GM23338 (cell line): Measurements from ENCODE around the gene HDAC9. TPM values are rescaled to one million over a fixed set of nuclear protein-coding genes. Genes with fewer than 3 reads are reported as not detected.

Source experiments
- ATAC-seq: fragments of 200-7000 bp; cut with Tn5 transposase; 3 replicates; pipeline ENCODE4 v1.9.1; 2020
- DNase-seq: peaks from one replicate; pipeline ENCODE4 v3.0.0-alpha.2; 2015; ENCODE audit warnings: low spot score
- H2AFZ ChIP-seq: fragments of 200-600 bp; sonication (generic); 2 replicates; pipeline ENCODE4 v1.8.0; 2016; ENCODE audit warnings: antibody characterized with exemption, mild to moderate bottlenecking, moderate library complexity
- H3F3A ChIP-seq: fragments of 200-600 bp; sonication (generic); replicated peaks from 2 replicates; pipeline ENCODE4 v1.8.0; 2017; ENCODE audit warnings: antibody characterized with exemption, mixed run types, low read depth
- H3K27ac ChIP-seq: fragments of 200-600 bp; sonication (generic); 2 replicates; pipeline ENCODE4 v1.6.1; 2016; ENCODE audit warnings: low read depth
- H3K27me3 ChIP-seq: fragments of 200-600 bp; sonication (generic); 2 replicates; pipeline ENCODE4 v1.8.0; 2016; ENCODE audit warnings: mild to moderate bottlenecking, mixed run types, moderate library complexity; ENCODE audit not compliant: insufficient read depth
- H3K36me3 ChIP-seq: fragments of 200-600 bp; sonication (generic); 2 replicates; pipeline ENCODE4 v1.8.0; 2016; ENCODE audit warnings: mild to moderate bottlenecking; ENCODE audit not compliant: insufficient read depth
- H3K4me1 ChIP-seq: fragments of 200-600 bp; sonication (generic); 2 replicates; pipeline ENCODE4 v1.8.0; 2016; ENCODE audit warnings: mild to moderate bottlenecking, moderate library complexity; ENCODE audit not compliant: insufficient read depth
- H3K4me2 ChIP-seq: fragments of 200-600 bp; sonication (generic); 2 replicates; pipeline ENCODE4 v1.7.1; 2017; ENCODE audit warnings: mixed run types
- H3K4me3 ChIP-seq: fragments of 200-600 bp; sonication (generic); 2 replicates; pipeline ENCODE4 v1.6.1; 2016; ENCODE audit warnings: mixed run types
- H3K79me2 ChIP-seq: fragments of 200-600 bp; sonication (generic); replicated peaks from 2 replicates; pipeline ENCODE4 v1.8.0; 2017; ENCODE audit warnings: mild to moderate bottlenecking; ENCODE audit not compliant: insufficient read depth
- H3K9me2 ChIP-seq: fragments of 200-600 bp; sonication (generic); 2 replicates; pipeline ENCODE4 v1.8.0; 2017; ENCODE audit not compliant: insufficient read depth
- H4K20me1 ChIP-seq: fragments of 200-600 bp; sonication (generic); replicated peaks from 2 replicates; pipeline ENCODE4 v1.8.0; 2017; ENCODE audit warnings: mild to moderate bottlenecking; ENCODE audit not compliant: insufficient read depth
- H3K27ac Mint-ChIP-seq: 2 replicates; pipeline ENCODE4 v1.8.0; 2020; ENCODE audit warnings: inconsistent platforms, mild to moderate bottlenecking, moderate library complexity, mixed read lengths
- H3K27me3 Mint-ChIP-seq: 3 replicates; pipeline ENCODE4 v1.8.0; 2022; ENCODE audit warnings: low read depth, mild to moderate bottlenecking, moderate library complexity, mixed read lengths, inconsistent platforms; ENCODE audit not compliant: insufficient read depth, poor library complexity
- H3K36me3 Mint-ChIP-seq: 3 replicates; pipeline ENCODE4 v1.8.0; 2021; ENCODE audit warnings: low read depth, mild to moderate bottlenecking, inconsistent platforms, moderate library complexity, mixed read lengths
- H3K4me1 Mint-ChIP-seq: 3 replicates; pipeline ENCODE4 v1.8.0; 2020; ENCODE audit warnings: mild to moderate bottlenecking, inconsistent platforms, mixed read lengths
- H3K4me3 Mint-ChIP-seq: 3 replicates; pipeline ENCODE4 v1.8.0; 2021; ENCODE audit warnings: moderate library complexity, mild to moderate bottlenecking, inconsistent platforms, mixed read lengths
- H3K9me3 Mint-ChIP-seq: 3 replicates; pipeline ENCODE4 v1.8.0; 2020; ENCODE audit warnings: moderate library complexity, mild to moderate bottlenecking, inconsistent platforms, mixed read lengths
- CREB1 ChIP-seq: fragments of 250-450 bp; sonication (Bioruptor Pico); IDR thresholded peaks from 2 replicates; pipeline ENCODE4 v1.5.0; 2020; ENCODE audit warnings: low read depth, mild to moderate bottlenecking, moderate library complexity
- CTCF ChIP-seq, 2 experiments: fragments of 200-600 bp in 1 of 2; sonication (generic) in 1 of 2; conservative IDR thresholded peaks; 2 replicates each; pipeline versions ENCODE4 v1.5.1 to v1.6.1; 2016 to 2017; ENCODE audit warnings: antibody characterized with exemption in 2 of 2, low read depth in 2 of 2, mild to moderate bottlenecking in 2 of 2, moderate library complexity in 1 of 2
- EZH2 ChIP-seq: fragments of 200-600 bp; sonication (generic); IDR thresholded peaks from one replicate; pipeline ENCODE4 v1.8.0; 2017; ENCODE audit warnings: antibody characterized with exemption, mild to moderate bottlenecking, low read depth; ENCODE audit not compliant: unreplicated experiment
- EZH2phosphoT487 ChIP-seq: fragments of 200-600 bp; sonication (generic); IDR thresholded peaks from one replicate; pipeline ENCODE4 v1.8.1; 2018; ENCODE audit warnings: antibody characterized with exemption; ENCODE audit not compliant: unreplicated experiment
- JUNB ChIP-seq: IDR thresholded peaks from one replicate; pipeline ENCODE4 v1.6.1; 2016; ENCODE audit warnings: antibody characterized with exemption; ENCODE audit not compliant: unreplicated experiment
- NANOG ChIP-seq: IDR thresholded peaks from 2 replicates; pipeline ENCODE4 v1.6.1; 2016; ENCODE audit warnings: antibody characterized with exemption, borderline replicate concordance
- POLR2AphosphoS5 ChIP-seq: IDR thresholded peaks from 2 replicates; pipeline ENCODE4 v1.6.1; 2016; ENCODE audit warnings: antibody characterized with exemption, low read depth
- STAT1 ChIP-seq: IDR thresholded peaks from one replicate; pipeline ENCODE4 v1.6.1; 2016; ENCODE audit warnings: antibody characterized with exemption; ENCODE audit not compliant: unreplicated experiment
- ZNF114 ChIP-seq: fragments of 250-450 bp; sonication (Bioruptor Pico); IDR thresholded peaks from 2 replicates; pipeline ENCODE4 v1.5.0; 2020; ENCODE audit warnings: mild to moderate bottlenecking, moderate library complexity
- ZNF331 ChIP-seq: fragments of 250-450 bp; sonication (Bioruptor Pico); IDR thresholded peaks from 2 replicates; pipeline ENCODE4 v1.5.0; 2020; ENCODE audit warnings: low read depth, mild to moderate bottlenecking, moderate library complexity
- polyA plus RNA-seq: library from polyadenylated mRNA; unstranded; fragments of >200 nt; fragmentation: Nextera tagmentation; extraction: Ambion mirVana; gene quantifications from 2 replicates; pipeline ENCODE4 v1.2.1, GENCODE V29; 2016
- total RNA-seq: library from RNA; depleted of rRNA; stranded (reverse); fragments of >200 nt; shearing (Covaris generic); gene quantifications from 2 replicates; pipeline ENCODE4 v1.2.3, GENCODE V29; 2014
- TF ChIP-seq, protein P1 (sequence below): IDR thresholded peaks from 2 replicates; pipeline ENCODE4 v1.6.1; 2016; ENCODE audit warnings: antibody characterized with exemption
- TF ChIP-seq, protein P2 (sequence below): fragments of 250-450 bp; sonication (Bioruptor Pico); IDR thresholded peaks from 2 replicates; pipeline ENCODE4 v1.5.0; 2020; ENCODE audit warnings: mild to moderate bottlenecking, moderate library complexity
- TF ChIP-seq, protein P3 (sequence below): IDR thresholded peaks from one replicate; pipeline ENCODE4 v1.6.1; 2018; ENCODE audit warnings: antibody characterized with exemption; ENCODE audit not compliant: unreplicated experiment

Gene HDAC9
- total and polyA plus RNA-seq, 2 experiments from 2014 or later, result 8.3 to 18.5 TPM

DNA sequence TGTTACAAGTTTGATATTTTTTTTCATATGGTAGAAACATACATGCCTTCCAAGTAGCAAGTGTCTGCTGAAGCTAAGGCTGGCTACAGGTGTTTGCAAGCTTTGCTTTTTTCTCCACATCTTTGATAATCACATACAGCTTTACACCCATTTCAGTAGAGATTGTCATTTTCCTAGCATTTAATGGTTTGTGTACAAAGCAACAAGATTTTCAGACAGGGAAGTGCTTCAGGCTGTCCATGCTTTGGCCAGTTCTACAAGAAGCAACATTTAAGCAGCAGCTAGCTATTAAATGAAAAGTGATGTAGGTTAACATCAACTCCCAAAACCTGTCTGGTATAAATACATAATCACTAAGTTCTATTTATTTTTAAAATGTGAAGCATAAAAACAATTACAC lies 2.3 kb downstream of the HDAC9 start:
- peak overlapping the region; percentile 82 for H3K4me2 ChIP-seq

More for the DNA sequence above, 2.3 kb downstream of the HDAC9 start:
- Mint-ChIP-seq H3K27ac (no peak overlapping the region), H3K4me3 (peak overlapping the region; percentile 83), H3K36me3 (no peaks in the 10 kb centered on the region), H3K9me3 (no peaks in the 10 kb centered on the region), H3K4me1 (peaks cover 56% of the 10 kb centered on the region), H3K27me3 (no peaks in the 10 kb centered on the region)
- H3K27ac ChIP-seq, result no peak overlapping the region
- DNase-seq (no peak), ATAC-seq (no peak)
- no peak for TF ChIP-seq ZNF114 (CRISPR knock-in tag)
- TF ChIP-seq EZH2, result no peak
- no peak for TF ChIP-seq JUNB
- TF ChIP-seq ZNF331 (CRISPR knock-in tag), result no peak
- no peak for TF ChIP-seq NANOG
- TF ChIP-seq CREB1, result no peak
- no peak for TF ChIP-seq EZH2phosphoT487
- no peak for TF ChIP-seq CTCF (conservative IDR thresholded peaks at IDR 0.05; ENCODE audit: low read depth in 2 of 2)
- TF ChIP-seq, protein P1, sequence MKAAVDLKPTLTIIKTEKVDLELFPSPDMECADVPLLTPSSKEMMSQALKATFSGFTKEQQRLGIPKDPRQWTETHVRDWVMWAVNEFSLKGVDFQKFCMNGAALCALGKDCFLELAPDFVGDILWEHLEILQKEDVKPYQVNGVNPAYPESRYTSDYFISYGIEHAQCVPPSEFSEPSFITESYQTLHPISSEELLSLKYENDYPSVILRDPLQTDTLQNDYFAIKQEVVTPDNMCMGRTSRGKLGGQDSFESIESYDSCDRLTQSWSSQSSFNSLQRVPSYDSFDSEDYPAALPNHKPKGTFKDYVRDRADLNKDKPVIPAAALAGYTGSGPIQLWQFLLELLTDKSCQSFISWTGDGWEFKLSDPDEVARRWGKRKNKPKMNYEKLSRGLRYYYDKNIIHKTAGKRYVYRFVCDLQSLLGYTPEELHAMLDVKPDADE, result no peak
- no peak for TF ChIP-seq POLR2AphosphoS5
- TF ChIP-seq STAT1, result no peak
- TF ChIP-seq, protein P2, sequence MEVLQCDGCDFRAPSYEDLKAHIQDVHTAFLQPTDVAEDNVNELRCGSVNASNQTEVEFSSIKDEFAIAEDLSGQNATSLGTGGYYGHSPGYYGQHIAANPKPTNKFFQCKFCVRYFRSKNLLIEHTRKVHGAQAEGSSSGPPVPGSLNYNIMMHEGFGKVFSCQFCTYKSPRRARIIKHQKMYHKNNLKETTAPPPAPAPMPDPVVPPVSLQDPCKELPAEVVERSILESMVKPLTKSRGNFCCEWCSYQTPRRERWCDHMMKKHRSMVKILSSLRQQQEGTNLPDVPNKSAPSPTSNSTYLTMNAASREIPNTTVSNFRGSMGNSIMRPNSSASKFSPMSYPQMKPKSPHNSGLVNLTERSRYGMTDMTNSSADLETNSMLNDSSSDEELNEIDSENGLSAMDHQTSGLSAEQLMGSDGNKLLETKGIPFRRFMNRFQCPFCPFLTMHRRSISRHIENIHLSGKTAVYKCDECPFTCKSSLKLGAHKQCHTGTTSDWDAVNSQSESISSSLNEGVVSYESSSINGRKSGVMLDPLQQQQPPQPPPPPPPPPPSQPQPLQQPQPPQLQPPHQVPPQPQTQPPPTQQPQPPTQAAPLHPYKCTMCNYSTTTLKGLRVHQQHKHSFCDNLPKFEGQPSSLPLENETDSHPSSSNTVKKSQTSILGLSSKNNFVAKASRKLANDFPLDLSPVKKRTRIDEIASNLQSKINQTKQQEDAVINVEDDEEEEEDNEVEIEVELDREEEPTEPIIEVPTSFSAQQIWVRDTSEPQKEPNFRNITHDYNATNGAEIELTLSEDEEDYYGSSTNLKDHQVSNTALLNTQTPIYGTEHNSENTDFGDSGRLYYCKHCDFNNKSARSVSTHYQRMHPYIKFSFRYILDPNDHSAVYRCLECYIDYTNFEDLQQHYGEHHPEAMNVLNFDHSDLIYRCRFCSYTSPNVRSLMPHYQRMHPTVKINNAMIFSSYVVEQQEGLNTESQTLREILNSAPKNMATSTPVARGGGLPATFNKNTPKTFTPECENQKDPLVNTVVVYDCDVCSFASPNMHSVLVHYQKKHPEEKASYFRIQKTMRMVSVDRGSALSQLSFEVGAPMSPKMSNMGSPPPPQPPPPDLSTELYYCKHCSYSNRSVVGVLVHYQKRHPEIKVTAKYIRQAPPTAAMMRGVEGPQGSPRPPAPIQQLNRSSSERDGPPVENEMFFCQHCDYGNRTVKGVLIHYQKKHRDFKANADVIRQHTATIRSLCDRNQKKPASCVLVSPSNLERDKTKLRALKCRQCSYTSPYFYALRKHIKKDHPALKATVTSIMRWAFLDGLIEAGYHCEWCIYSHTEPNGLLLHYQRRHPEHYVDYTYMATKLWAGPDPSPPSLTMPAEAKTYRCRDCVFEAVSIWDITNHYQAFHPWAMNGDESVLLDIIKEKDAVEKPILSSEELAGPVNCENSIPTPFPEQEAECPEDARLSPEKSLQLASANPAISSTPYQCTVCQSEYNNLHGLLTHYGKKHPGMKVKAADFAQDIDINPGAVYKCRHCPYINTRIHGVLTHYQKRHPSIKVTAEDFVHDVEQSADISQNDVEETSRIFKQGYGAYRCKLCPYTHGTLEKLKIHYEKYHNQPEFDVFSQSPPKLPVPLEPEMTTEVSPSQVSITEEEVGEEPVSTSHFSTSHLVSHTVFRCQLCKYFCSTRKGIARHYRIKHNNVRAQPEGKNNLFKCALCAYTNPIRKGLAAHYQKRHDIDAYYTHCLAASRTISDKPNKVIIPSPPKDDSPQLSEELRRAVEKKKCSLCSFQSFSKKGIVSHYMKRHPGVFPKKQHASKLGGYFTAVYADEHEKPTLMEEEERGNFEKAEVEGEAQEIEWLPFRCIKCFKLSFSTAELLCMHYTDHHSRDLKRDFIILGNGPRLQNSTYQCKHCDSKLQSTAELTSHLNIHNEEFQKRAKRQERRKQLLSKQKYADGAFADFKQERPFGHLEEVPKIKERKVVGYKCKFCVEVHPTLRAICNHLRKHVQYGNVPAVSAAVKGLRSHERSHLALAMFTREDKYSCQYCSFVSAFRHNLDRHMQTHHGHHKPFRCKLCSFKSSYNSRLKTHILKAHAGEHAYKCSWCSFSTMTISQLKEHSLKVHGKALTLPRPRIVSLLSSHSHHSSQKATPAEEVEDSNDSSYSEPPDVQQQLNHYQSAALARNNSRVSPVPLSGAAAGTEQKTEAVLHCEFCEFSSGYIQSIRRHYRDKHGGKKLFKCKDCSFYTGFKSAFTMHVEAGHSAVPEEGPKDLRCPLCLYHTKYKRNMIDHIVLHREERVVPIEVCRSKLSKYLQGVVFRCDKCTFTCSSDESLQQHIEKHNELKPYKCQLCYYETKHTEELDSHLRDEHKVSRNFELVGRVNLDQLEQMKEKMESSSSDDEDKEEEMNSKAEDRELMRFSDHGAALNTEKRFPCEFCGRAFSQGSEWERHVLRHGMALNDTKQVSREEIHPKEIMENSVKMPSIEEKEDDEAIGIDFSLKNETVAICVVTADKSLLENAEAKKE, result no peak
- TF ChIP-seq, protein P3, sequence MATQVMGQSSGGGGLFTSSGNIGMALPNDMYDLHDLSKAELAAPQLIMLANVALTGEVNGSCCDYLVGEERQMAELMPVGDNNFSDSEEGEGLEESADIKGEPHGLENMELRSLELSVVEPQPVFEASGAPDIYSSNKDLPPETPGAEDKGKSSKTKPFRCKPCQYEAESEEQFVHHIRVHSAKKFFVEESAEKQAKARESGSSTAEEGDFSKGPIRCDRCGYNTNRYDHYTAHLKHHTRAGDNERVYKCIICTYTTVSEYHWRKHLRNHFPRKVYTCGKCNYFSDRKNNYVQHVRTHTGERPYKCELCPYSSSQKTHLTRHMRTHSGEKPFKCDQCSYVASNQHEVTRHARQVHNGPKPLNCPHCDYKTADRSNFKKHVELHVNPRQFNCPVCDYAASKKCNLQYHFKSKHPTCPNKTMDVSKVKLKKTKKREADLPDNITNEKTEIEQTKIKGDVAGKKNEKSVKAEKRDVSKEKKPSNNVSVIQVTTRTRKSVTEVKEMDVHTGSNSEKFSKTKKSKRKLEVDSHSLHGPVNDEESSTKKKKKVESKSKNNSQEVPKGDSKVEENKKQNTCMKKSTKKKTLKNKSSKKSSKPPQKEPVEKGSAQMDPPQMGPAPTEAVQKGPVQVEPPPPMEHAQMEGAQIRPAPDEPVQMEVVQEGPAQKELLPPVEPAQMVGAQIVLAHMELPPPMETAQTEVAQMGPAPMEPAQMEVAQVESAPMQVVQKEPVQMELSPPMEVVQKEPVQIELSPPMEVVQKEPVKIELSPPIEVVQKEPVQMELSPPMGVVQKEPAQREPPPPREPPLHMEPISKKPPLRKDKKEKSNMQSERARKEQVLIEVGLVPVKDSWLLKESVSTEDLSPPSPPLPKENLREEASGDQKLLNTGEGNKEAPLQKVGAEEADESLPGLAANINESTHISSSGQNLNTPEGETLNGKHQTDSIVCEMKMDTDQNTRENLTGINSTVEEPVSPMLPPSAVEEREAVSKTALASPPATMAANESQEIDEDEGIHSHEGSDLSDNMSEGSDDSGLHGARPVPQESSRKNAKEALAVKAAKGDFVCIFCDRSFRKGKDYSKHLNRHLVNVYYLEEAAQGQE, result no peak
- H3K79me2 ChIP-seq, result no peaks in the 10 kb centered on the region
- H3K36me3 ChIP-seq, result no peaks in the 10 kb centered on the region
- H3K4me1 ChIP-seq, result peaks cover 25% of the 10 kb centered on the region
- H3K27me3 ChIP-seq, result no peaks in the 10 kb centered on the region
- no peak overlapping the region; the same call in 1 of the 2 replicates for H3K4me3 ChIP-seq
- H3K9me2 ChIP-seq, result no peaks in the 10 kb centered on the region
- H2AFZ ChIP-seq, result no peak overlapping the region
- no peaks in the 10 kb centered on the region for H3F3A ChIP-seq
- H4K20me1 ChIP-seq, result no peaks in the 10 kb centered on the region
